H9 (cell line): ENCODE results near the gene PPP1R27. TPM values are rescaled to one million over a fixed set of nuclear protein-coding genes. Genes with fewer than 3 reads are reported as not detected.

Source experiments
- DNase-seq: peaks from one replicate; pipeline ENCODE4 v3.0.0-alpha.2; 2017
- H2AFZ ChIP-seq: one replicate; pipeline ENCODE4 v1.6.1; 2013; ENCODE audit warnings: mild to moderate bottlenecking, low read length, control low read depth, moderate library complexity
- H2AK5ac ChIP-seq: 2 replicates; pipeline ENCODE4 v1.6.1; 2013; ENCODE audit warnings: low read length, control low read depth, mixed read lengths; ENCODE audit not compliant: insufficient read length
- H2BK120ac ChIP-seq: one replicate; pipeline ENCODE4 v1.6.1; 2013; ENCODE audit warnings: low read depth, mild to moderate bottlenecking, low read length, control low read depth, inconsistent platforms; ENCODE audit not compliant: poor library complexity, severe bottlenecking
- H2BK12ac ChIP-seq: 2 replicates; pipeline ENCODE4 v1.6.1; 2013; ENCODE audit warnings: low read length, control low read depth, mixed read lengths, low read depth; ENCODE audit not compliant: insufficient read length
- H2BK15ac ChIP-seq: 2 replicates; pipeline ENCODE4 v1.6.1; 2013; ENCODE audit warnings: low read depth, low read length, control low read depth
- H2BK20ac ChIP-seq: one replicate; pipeline ENCODE4 v1.6.1; 2013; ENCODE audit warnings: low read depth, mild to moderate bottlenecking, low read length, control low read depth, inconsistent platforms; ENCODE audit not compliant: poor library complexity, severe bottlenecking
- H2BK5ac ChIP-seq: 2 replicates; pipeline ENCODE4 v1.6.1; 2013; ENCODE audit warnings: low read length, control low read depth, mixed read lengths; ENCODE audit not compliant: insufficient read length
- H3K14ac ChIP-seq: 2 replicates; pipeline ENCODE4 v1.6.1; 2013; ENCODE audit warnings: low read length, control low read depth; ENCODE audit not compliant: insufficient read depth
- H3K18ac ChIP-seq: 2 replicates; pipeline ENCODE4 v1.6.1; 2013; ENCODE audit warnings: low read depth, mild to moderate bottlenecking, mixed read lengths, low read length, control low read depth; ENCODE audit not compliant: insufficient read length
- H3K23ac ChIP-seq: 2 replicates; pipeline ENCODE4 v1.6.1; 2013; ENCODE audit warnings: low read length, control low read depth, mixed read lengths, low read depth; ENCODE audit not compliant: insufficient read length
- H3K23me2 ChIP-seq: 2 replicates; pipeline ENCODE4 v1.6.1; 2013; ENCODE audit warnings: low read depth, mild to moderate bottlenecking, mixed read lengths, low read length, control low read depth; ENCODE audit not compliant: insufficient read length, poor library complexity, severe bottlenecking
- H3K27ac ChIP-seq: 2 replicates; pipeline ENCODE4 v1.5.1; 2013; ENCODE audit warnings: low read length, control low read depth, mixed read lengths, low read depth; ENCODE audit not compliant: insufficient read length
- H3K27me3 ChIP-seq: 2 replicates; pipeline ENCODE4 v1.6.1; 2013; ENCODE audit warnings: low read length, control low read depth, inconsistent platforms; ENCODE audit not compliant: insufficient read depth
- H3K4ac ChIP-seq: 2 replicates; pipeline ENCODE4 v1.6.1; 2013; ENCODE audit warnings: low read depth, mild to moderate bottlenecking, control low read depth, inconsistent platforms, low read length, moderate library complexity
- H3K4me1 ChIP-seq: 2 replicates; pipeline ENCODE4 v1.6.1; 2013; ENCODE audit warnings: low read length, control low read depth, inconsistent platforms; ENCODE audit not compliant: insufficient read depth
- H3K4me2 ChIP-seq: 2 replicates; pipeline ENCODE4 v1.6.1; 2013; ENCODE audit warnings: low read length, control low read depth, mixed read lengths; ENCODE audit not compliant: insufficient read length, insufficient read depth
- H3K56ac ChIP-seq: 2 replicates; pipeline ENCODE4 v1.6.1; 2013; ENCODE audit warnings: low read depth, mild to moderate bottlenecking, mixed read lengths, low read length, control low read depth; ENCODE audit not compliant: insufficient read length
- H3K79me1 ChIP-seq: 2 replicates; pipeline ENCODE4 v1.6.1; 2013; ENCODE audit warnings: low read depth, mild to moderate bottlenecking, moderate library complexity, low read length, control low read depth, inconsistent platforms; ENCODE audit not compliant: insufficient read depth, poor library complexity, severe bottlenecking
- H3K79me2 ChIP-seq: 2 replicates; pipeline ENCODE4 v1.6.1; 2013; ENCODE audit warnings: low read length, control low read depth, inconsistent platforms; ENCODE audit not compliant: insufficient read depth
- H3K9ac ChIP-seq: 2 replicates; pipeline ENCODE4 v1.6.1; 2013; ENCODE audit warnings: low read length, control low read depth, mixed read lengths; ENCODE audit not compliant: insufficient read length; ENCODE audit errors: extremely low read depth
- H3K9me3 ChIP-seq: one replicate; pipeline ENCODE4 v1.6.1; 2013; ENCODE audit warnings: low read depth, low read length, inconsistent platforms; ENCODE audit not compliant: control insufficient read depth
- H3T11ph ChIP-seq: one replicate; pipeline ENCODE4 v1.6.1; 2013; ENCODE audit warnings: mild to moderate bottlenecking, low read length, control low read depth, inconsistent platforms
- H4K20me1 ChIP-seq: one replicate; pipeline ENCODE4 v1.6.1; 2013; ENCODE audit not compliant: control insufficient read depth, insufficient read length, insufficient read depth
- H4K5ac ChIP-seq: 2 replicates; pipeline ENCODE4 v1.6.1; 2013; ENCODE audit warnings: low read depth, mild to moderate bottlenecking, mixed read lengths, low read length, control low read depth; ENCODE audit not compliant: insufficient read length
- H4K8ac ChIP-seq: replicated peaks from 2 replicates; pipeline ENCODE4 v1.6.1; 2013; ENCODE audit warnings: low read length, control low read depth, mixed read lengths, low read depth; ENCODE audit not compliant: insufficient read length
- H4K91ac ChIP-seq: 2 replicates; pipeline ENCODE4 v1.6.1; 2013; ENCODE audit warnings: low read depth, mild to moderate bottlenecking, moderate library complexity, mixed read lengths, low read length, control low read depth; ENCODE audit not compliant: insufficient read length
- H3K27ac Mint-ChIP-seq, 3 experiments: 2 replicates in 2 of 3; 3 replicates in 1 of 3; pipeline ENCODE4 v1.8.0; 2020 to 2021; ENCODE audit warnings: mixed read lengths in 3 of 3, mild to moderate bottlenecking in 1 of 3, moderate library complexity in 1 of 3
- H3K27me3 Mint-ChIP-seq: 2 replicates; pipeline ENCODE4 v1.8.0; 2021; ENCODE audit warnings: low read depth, mild to moderate bottlenecking, moderate library complexity, mixed read lengths
- H3K36me3 Mint-ChIP-seq, 3 experiments: 2 replicates in 2 of 3; 3 replicates in 1 of 3; pipeline ENCODE4 v1.8.0; 2020 to 2021; ENCODE audit warnings: low read depth in 3 of 3, mixed read lengths in 3 of 3; ENCODE audit not compliant: insufficient read depth in 1 of 3
- H3K4me1 Mint-ChIP-seq, 2 experiments: 2 replicates each; pipeline ENCODE4 v1.8.0; 2020; ENCODE audit warnings: mixed read lengths in 2 of 2
- H3K4me3 Mint-ChIP-seq, 2 experiments: 2 replicates in 1 of 2; 3 replicates in 1 of 2; pipeline ENCODE4 v1.8.0; 2020 to 2021; ENCODE audit warnings: mild to moderate bottlenecking in 2 of 2, mixed read lengths in 2 of 2, moderate library complexity in 1 of 2
- H3K9me3 Mint-ChIP-seq, 2 experiments: 2 replicates in 1 of 2; 3 replicates in 1 of 2; pipeline ENCODE4 v1.8.0; 2020; ENCODE audit warnings: mild to moderate bottlenecking in 2 of 2, mixed read lengths in 2 of 2, moderate library complexity in 1 of 2
- CTCF ChIP-seq: fragments of 200-600 bp; sonication (generic); conservative IDR thresholded peaks from 3 replicates; pipeline ENCODE4 v1.8.0; 2021; ENCODE audit warnings: antibody characterized with exemption, mild to moderate bottlenecking
- WGBS: extraction: QIAGEN DNeasy Blood & Tissue Kit; methylation state at CpG from one replicate; pipeline ENCODE4 v1.1.7; 2013; ENCODE audit warnings: missing lambda C conversion rate, low lambda C conversion rate, mixed read lengths; ENCODE audit not compliant: insufficient read length; ENCODE audit errors: extremely low coverage; 5-methylcytosine and 5-hydroxymethylcytosine counted together
- total RNA-seq: library from RNA; stranded (reverse); gene quantifications from 2 replicates; pipeline ENCODE4 v1.2.1, GENCODE V29; 2021

PPP1R27 gene
- total RNA-seq, 1 experiment from 2014 or later: 0.22 TPM

- peaks cover 2% of the 10 kb centered on the region for H3K79me1 ChIP-seq
- H2AFZ ChIP-seq: no peak overlapping the region
- no peaks in the 10 kb centered on the region; the same call in 1 of the 2 replicates for H3K79me2 ChIP-seq
- Mint-ChIP-seq H3K9me3 (no peaks in the 10 kb centered on the region), H3K4me1 (peaks cover 21 to 37% of the 10 kb centered on the region in 2 experiments), H3K36me3 (peaks cover 13 to 33% (median 32%) of the 10 kb centered on the region in 3 experiments; a peak in 6 of 7 replicates), H3K27ac (peak overlapping the region; percentile 64 to 92 (median 90); a peak in 5 of 7 replicates), H3K4me3 (peak overlapping the region in 1 of 2 experiments; percentile 9; a peak in 1 of 5 replicates), H3K27me3 (no peaks in the 10 kb centered on the region; the same call in 1 of the 2 replicates)
- H3K4me1 ChIP-seq: no peaks in the 10 kb centered on the region
- no peaks in the 10 kb centered on the region for H4K20me1 ChIP-seq
- H4K8ac ChIP-seq: no peak overlapping the region
- H4K91ac ChIP-seq: no peak overlapping the region
- no peak overlapping the region for H3K56ac ChIP-seq
- no peaks in the 10 kb centered on the region for H3K27me3 ChIP-seq
- no peak overlapping the region; the same call in 1 of the 2 replicates for H3K14ac ChIP-seq
- no peak overlapping the region for H2BK20ac ChIP-seq
- no peak overlapping the region for H2BK5ac ChIP-seq
- no peak overlapping the region for H2BK12ac ChIP-seq
- no peak overlapping the region for H3K4me2 ChIP-seq
- TF ChIP-seq CTCF: no peak
- no peak overlapping the region for H3K27ac ChIP-seq
- H3K9me3 ChIP-seq: no peaks in the 10 kb centered on the region
- no peak overlapping the region for H2BK15ac ChIP-seq
- no peak overlapping the region for H3T11ph ChIP-seq
- peaks cover 8% of the 10 kb centered on the region for H3K23me2 ChIP-seq
- no peak overlapping the region for H3K9ac ChIP-seq
- H3K18ac ChIP-seq: no peak overlapping the region
- H2AK5ac ChIP-seq: no peak overlapping the region
- H3K4ac ChIP-seq: no peak overlapping the region
- DNase-seq: peak; percentile 84
- no peak overlapping the region for H3K23ac ChIP-seq
- H4K5ac ChIP-seq: no peak overlapping the region
- H2BK120ac ChIP-seq: no peak overlapping the region
- no CpG with 5 or more reads among the region's 23 CpGs for WGBS
Observed at GRCh38 chr17:81867170-81867990, 32.5 kb upstream of the PPP1R27 start.
